GM19455 (cell line): ENCODE data around the gene TMEFF2.

Source experiments
- ATAC-seq: cut with Tn5 transposase; IDR thresholded peaks from one replicate; pipeline ENCODE4 v1.9.1; 2021; ENCODE audit not compliant: unreplicated experiment

The TMEFF2 gene

GRCh38 chr2:192184349-192184748 is 10.4 kb downstream of the TMEFF2 start:
- ATAC-seq, result no peak

GRCh38 chr2:192183296-192183695 is 11.4 kb downstream of the TMEFF2 start:
- ATAC-seq, result no peak

- ATAC-seq, result no peak
Observed at GRCh38 chr2:192166946-192167345, 27.8 kb downstream of the TMEFF2 start.

DNA sequence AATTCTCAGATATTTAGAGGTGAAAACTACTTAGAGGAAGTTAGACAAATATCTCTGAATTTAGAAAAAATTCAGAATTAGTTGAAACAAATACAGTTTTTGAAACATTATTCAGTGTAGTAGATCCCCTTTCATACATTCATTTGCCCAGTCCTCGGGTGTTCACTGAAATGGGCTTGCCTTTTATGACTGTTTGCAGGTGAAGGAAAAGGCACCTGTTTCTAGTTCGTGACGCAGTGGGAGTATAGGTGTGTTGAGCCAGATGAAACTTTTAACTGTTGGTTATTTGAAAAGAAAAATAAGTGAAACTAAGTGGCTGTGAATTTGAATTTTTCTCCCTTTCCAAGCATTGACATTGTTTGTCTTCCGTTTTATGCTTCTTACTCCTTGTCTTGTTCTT is 28.9 kb downstream of the TMEFF2 start:
- no peak for ATAC-seq

- peak; percentile 87 for ATAC-seq
Observed at GRCh38 chr2:192162392-192163042, 32.2 kb downstream of the TMEFF2 start.

GRCh38 chr2:192161656-192162290 is 33.0 kb downstream of the TMEFF2 start:
- no peak for ATAC-seq

- no peak for ATAC-seq
Observed at GRCh38 chr2:192159736-192160135, 35.0 kb downstream of the TMEFF2 start.

- no peak for ATAC-seq
Observed at GRCh38 chr2:192159208-192159607, 35.5 kb downstream of the TMEFF2 start.

DNA sequence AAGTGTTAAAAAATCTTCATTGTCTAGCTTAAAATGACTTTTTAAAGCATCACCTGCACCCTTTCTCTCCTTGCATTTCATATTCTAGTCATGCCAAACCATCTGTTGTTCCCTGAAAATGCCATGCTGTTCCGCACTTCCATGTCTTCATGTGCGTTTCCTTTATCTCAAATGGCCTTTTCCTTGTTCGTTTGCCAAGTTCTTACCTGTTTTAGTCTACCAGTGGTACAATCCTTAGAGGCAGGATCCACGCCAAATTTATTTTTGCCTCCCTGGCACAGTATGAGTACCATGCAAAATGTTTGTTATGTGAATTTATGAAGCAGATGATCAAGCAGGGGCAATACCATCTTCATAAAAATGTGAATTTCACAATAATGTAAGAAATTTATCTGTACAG is 37.0 kb downstream of the TMEFF2 start:
- ATAC-seq, result no peak

- ATAC-seq, result no peak
Observed at GRCh38 chr2:192155511-192156118, 39.1 kb downstream of the TMEFF2 start.

DNA sequence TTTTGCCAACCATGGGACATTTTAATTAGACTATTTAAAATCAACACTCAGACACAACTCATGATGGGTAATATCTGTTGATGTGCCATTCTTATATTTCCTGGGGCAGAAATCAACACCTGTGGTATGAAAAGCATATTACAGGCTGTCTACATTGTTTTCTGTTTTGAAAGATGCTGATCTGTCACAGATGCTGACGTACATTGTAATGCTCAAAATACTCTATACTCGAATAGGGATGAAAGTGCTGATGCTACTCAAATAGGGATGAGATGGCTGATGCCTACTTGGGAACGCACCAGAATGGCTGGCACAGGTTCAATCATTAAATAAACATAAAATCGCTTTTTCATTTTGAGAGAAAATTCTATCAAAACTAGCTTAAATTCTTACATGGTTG is 41.2 kb downstream of the TMEFF2 start:
- ATAC-seq, result no peak

DNA sequence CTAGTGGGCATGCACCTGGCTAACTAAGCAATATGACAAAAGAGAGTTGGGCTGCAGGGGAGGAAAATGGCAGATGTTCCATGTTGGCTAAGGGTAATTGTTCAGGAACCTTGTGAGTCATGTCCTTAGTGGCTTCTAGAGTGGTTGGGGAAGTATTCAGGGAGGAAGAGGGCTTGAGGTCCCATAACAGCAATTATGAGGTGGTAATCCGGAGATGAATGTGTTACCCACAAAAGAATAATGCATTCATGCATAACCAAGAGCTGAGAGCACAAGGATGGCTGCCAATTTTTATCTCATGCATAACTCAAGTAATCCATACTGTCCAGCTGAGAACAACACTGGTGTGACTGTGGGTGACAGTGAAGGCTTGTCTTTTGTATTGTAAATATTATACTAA is 42.9 kb downstream of the TMEFF2 start:
- ATAC-seq, result no peak

DNA sequence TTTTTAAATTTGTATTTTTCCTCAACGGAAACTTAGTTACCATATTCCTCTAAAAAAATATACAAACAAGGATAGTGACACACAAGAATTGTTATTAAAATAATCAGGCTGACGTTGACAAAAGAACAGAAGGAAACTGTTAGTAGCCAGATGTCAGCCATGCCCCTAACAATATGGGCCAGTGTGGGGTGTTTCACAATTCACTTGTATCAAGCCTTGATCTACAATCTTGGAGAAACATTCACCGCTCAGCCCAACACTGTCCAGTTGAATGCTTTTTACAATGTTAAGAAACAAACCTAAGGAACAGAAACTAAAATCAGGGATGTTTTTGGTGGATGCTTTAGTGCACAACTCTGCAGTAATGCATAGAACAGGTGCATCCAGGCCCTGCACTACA is 44.6 kb downstream of the TMEFF2 start:
- ATAC-seq, result no peak

GRCh38 chr2:192148620-192149321 is 46.0 kb downstream of the TMEFF2 start:
- ATAC-seq, result no peak

- no peak for ATAC-seq
Observed at GRCh38 chr2:192148241-192148619, 46.5 kb downstream of the TMEFF2 start.

- ATAC-seq, result no peak
Observed at GRCh38 chr2:192146069-192147015, 48.4 kb downstream of the TMEFF2 start.

DNA sequence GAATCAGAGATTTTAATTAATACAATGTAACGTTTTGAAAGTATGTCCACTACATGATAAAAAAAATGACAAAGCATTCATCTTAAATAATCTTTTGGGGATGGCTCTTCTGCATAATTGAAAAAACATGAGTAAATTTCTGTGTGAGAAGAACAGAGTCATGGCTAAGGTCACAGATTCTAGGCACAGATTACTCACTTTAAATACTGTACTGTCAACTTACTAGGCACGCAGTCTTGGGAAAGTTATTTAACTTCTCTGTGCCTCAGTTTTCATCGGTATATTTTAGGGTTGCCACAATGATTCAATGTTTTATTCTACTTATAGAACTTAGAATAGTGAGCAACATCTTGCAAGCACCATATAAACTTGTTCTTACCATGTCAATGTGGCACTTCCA is 49.2 kb downstream of the TMEFF2 start:
- ATAC-seq, result no peak

- no peak for ATAC-seq
Observed at GRCh38 chr2:192140236-192140839, 54.4 kb downstream of the TMEFF2 start.

GRCh38 chr2:192139813-192140212 is 54.9 kb downstream of the TMEFF2 start:
- no peak for ATAC-seq

DNA sequence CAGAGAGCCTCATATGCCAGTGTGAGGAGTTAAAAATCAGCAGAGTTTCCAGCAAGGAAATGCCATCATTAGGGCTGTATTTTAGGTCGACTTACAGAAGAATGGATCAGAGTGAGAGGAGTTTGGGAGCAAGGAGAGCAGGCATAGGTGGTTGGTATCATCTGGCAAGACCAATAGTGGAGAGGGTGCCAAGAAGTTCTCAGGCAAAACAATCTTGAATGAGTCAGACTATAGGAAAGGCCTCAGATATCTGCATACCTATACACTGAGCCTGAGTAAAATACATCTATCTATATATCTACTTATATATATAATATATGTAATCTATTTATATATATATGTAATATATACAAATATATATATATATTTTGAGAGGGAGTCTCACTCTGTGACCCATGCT is 57.3 kb downstream of the TMEFF2 start:
- no peak for ATAC-seq
